CD4-positive, alpha-beta T cell treated with Interleukin-1 beta for 1 hour (primary cell): ENCODE results near the gene KCNJ3.
"Not testable (repeated sequence)": the region's sequence is repeated elsewhere in the genome, so short reads cannot be mapped to it uniquely, and the experiment has no call there.

Experiments used
- DNase-seq, 2 donors: peaks; one replicate each; pipeline ENCODE4 v3.0.0-alpha.2; 2020 to 2022

KCNJ3 gene

DNA sequence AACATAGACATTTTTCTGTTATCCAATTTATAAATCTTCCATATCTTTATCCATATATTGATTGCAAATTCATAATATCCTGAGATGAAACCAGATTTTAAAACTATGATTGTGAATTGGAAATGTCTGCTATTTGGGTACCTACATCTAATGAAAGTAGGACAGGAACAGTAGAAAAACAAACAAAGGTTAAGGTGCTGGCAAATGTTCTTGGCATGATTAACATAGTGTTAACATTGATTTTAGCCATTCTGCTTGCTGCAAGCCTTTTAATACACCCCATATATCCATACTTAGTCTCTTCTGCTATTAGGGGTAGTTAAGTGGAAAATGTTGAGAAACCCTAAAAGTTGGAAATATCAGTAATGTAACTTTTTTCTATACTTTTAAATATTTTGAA is 152.0 kb downstream of the KCNJ3 start:
- no peak for DNase-seq

GRCh38 chr2:154855138-154855537 is 156.6 kb downstream of the KCNJ3 start:
- DNase-seq: no peak

DNA sequence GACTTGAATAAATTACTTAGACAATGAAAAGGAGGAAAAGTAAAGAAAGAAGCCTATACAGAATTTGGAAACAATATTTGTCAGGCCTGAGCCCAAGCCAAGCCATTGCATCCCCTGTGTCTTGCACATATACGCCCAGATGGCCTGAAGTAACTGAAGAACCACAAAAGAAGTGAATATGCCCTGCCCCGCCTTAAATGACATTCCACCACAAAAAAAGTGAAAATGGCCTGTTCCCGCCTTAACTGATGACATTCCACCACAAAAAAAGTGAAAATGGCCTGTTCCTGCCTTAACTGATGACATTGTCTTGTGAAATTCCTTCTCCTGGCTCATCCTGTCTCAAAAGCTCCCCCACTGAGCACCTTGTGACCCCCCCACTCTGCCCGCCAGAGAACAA is 168.7 kb downstream of the KCNJ3 start:
- not testable (repeated sequence) for DNase-seq

DNA sequence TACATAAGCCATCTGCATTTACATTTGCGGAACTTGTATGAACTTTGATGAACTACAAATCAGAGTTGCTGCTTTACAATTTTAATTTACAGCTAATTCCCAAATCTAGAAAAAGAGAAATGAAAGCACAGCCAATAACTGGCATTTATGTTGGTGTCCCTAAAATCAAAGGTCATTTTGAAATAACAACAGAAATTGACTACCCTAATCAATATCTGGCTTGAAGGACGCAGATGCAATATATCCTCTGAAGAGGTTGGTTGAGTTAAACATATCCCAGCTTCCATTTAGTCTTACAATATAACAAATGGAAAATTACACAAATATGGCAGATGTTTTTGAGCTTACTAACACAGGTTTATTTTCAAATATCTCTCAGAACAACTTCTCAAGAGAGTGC is 177.5 kb downstream of the KCNJ3 start:
- DNase-seq: no peak

DNA sequence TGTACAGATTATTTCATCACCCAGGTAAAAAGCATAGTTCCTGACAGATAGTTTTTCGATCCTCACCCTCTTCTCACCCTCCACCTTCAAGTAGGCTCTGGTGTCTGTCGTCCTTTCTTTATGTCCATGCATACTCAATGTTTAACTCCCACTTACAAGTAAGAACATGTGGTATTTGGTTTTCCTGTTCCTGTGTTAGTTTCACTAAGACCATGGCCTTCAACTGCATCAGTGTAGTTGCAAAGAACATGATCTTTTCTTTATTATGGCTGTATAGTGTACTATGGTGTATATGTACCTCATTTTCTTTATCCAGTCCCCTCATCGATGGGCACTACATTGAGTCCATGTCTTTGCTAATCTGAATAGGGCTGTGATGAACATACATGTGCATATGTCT is 184.2 kb downstream of the KCNJ3 start:
- no peak for DNase-seq

GRCh38 chr2:154886316-154886715 is 187.8 kb downstream of the KCNJ3 start:
- no peak for DNase-seq

DNA sequence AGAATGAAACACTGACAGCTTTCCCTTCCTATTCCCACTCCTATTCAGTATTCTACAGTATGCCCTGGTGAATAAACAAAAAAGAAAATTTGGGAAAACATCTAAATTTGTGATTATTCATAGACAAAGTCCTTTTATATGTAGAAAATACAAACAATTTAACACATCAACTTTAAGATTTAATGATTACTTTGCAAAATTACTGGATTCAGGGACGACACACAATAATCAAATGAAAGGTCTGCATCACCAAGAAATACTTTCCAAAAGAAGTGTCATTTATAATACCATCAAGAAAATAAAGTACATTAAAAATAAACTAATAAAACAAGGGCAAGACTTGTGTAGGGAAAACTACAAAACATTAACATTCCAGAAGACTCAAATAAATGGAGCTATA is 199.8 kb downstream of the KCNJ3 start:
- DNase-seq: no peak

DNA sequence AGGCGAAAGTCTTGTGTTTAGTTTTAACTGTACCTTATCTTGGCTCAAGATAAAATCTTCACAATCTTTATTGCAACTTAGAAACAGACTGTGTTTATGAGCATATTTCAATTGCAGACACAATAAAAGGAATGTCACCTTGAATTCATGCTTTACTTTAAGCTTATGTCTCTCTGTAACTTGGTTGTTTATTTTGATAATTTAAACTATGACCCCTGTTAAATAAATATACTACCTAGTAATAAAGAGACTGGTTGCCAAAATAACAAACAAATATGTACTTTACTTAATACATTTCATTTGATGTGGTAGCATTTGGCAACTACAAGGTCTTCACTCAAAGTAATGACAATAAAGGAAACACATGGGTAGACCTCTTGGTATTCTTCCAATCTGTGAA is 202.6 kb downstream of the KCNJ3 start:
- no peak for DNase-seq
